Endothelial cell of umbilical vein (primary cell): ENCODE measurements around the gene CACNA1C.

Experiments used
- EZH2 ChIP-seq: IDR thresholded peaks from 2 replicates; pipeline ENCODE4 v1.6.1; 2012; ENCODE audit warnings: borderline replicate concordance, low read depth, mild to moderate bottlenecking, moderate library complexity, low read length, inconsistent platforms; ENCODE audit not compliant: severe bottlenecking
- MYC ChIP-seq: IDR thresholded peaks from one replicate; pipeline ENCODE4 v1.6.1; 2011; ENCODE audit warnings: mild to moderate bottlenecking, low read depth, low read length
- TF ChIP-seq, protein P1 (sequence below), 2 donors: IDR thresholded peaks; 1 replicate in 1 of 2; 2 replicates in 1 of 2; pipeline ENCODE4 v1.5.1; 2011; ENCODE audit warnings: low read length in 2 of 2, mild to moderate bottlenecking in 2 of 2, moderate library complexity in 2 of 2, control low read depth in 1 of 2, inconsistent platforms in 1 of 2, low read depth in 1 of 2; ENCODE audit not compliant: insufficient read depth in 1 of 2; ENCODE audit errors: extremely low read depth in 1 of 2

DNA sequence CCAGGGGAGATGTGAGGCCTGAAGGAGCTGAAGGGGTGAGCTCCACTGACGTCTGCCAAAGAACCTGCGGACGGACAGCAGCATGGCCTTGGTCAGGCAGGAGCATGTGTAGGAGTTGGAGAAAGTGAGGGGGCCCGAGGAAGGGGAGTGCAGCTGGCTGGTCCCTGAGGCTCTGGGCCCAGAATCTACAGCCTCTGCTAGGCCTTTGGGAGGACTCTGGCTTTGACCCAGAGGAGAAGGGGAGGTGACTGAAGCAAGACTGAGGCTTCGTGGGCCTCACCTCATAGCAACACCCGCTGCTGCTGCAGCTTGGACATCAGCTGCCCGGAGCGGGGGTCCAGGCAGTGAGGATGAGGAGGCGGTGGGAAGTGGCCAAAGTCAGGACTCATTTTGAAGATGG is 525.4 kb downstream of the CACNA1C start:
- TF ChIP-seq, protein P1, sequence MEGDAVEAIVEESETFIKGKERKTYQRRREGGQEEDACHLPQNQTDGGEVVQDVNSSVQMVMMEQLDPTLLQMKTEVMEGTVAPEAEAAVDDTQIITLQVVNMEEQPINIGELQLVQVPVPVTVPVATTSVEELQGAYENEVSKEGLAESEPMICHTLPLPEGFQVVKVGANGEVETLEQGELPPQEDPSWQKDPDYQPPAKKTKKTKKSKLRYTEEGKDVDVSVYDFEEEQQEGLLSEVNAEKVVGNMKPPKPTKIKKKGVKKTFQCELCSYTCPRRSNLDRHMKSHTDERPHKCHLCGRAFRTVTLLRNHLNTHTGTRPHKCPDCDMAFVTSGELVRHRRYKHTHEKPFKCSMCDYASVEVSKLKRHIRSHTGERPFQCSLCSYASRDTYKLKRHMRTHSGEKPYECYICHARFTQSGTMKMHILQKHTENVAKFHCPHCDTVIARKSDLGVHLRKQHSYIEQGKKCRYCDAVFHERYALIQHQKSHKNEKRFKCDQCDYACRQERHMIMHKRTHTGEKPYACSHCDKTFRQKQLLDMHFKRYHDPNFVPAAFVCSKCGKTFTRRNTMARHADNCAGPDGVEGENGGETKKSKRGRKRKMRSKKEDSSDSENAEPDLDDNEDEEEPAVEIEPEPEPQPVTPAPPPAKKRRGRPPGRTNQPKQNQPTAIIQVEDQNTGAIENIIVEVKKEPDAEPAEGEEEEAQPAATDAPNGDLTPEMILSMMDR (IDR thresholded peaks at IDR 0.05; ENCODE audit: extremely low read depth in 1 of 2, insufficient read depth in 1 of 2, low read depth in 1 of 2, low read length in 2 of 2): no peak
- TF ChIP-seq EZH2 (no peak), MYC (no peak)
